Endothelial cell of umbilical vein (primary cell): ENCODE data around the gene SMURF1. TPM values are rescaled to one million over a fixed set of nuclear protein-coding genes. Genes with fewer than 3 reads are reported as not detected.

Experiments used
- BruUV-seq: library from RNA; stranded (reverse); fragments of 400-500 nt; replicated peaks from 2 replicates; lab custom pipeline; 2021; lab: Mats Ljungman, UMichigan
- CTCF ChIA-PET: fragments of 300-600, 350-600 bp; sonication (Branson Sonifier 250); formaldehyde crosslinking; loops from one replicate; lab custom pipeline; 2021; ENCODE audit warnings: antibody characterized with exemption, inconsistent platforms; lab: Charles Lee
- POLR2A ChIA-PET: fragments of 300-600, 350-600 bp; sonication (Branson Sonifier 250); formaldehyde crosslinking; loops from one replicate; lab custom pipeline; 2021; ENCODE audit warnings: antibody characterized with exemption, inconsistent platforms; lab: Charles Lee
- DNase-seq: peaks from one replicate; pipeline ENCODE4 v3.0.0-alpha.2; 2011; ENCODE audit warnings: low read depth, low spot score
- FAIRE-seq: peaks from 2 replicates; lab custom pipeline; 2011; peaks lifted over from hg19 to GRCh38; lab: Jason Lieb, UNC
- H2AFZ ChIP-seq: 2 replicates; pipeline ENCODE4 v1.6.0; 2012; ENCODE audit warnings: low read depth, low read length, control low read depth, inconsistent platforms
- H3K27ac ChIP-seq: 2 replicates; pipeline ENCODE4 v1.5.1; 2011; ENCODE audit warnings: low read depth, mild to moderate bottlenecking, control low read depth, low read length, moderate library complexity; ENCODE audit not compliant: insufficient read depth
- H3K27me3 ChIP-seq, 2 experiments: 2 replicates each; pipeline versions ENCODE4 v1.6.0 to v1.6.1; 2011; ENCODE audit warnings: low read length in 2 of 2, mixed read lengths in 1 of 2; ENCODE audit not compliant: control insufficient read depth in 2 of 2, insufficient read depth in 2 of 2
- H3K36me3 ChIP-seq, 2 experiments: 2 replicates in 1 of 2; 3 replicates in 1 of 2; pipeline ENCODE4 v1.5.1; 2011; ENCODE audit warnings: low read length in 2 of 2, mild to moderate bottlenecking in 1 of 2, moderate library complexity in 1 of 2; ENCODE audit not compliant: control insufficient read depth in 2 of 2, insufficient read depth in 2 of 2; ENCODE audit errors: extremely low read depth in 1 of 2
- H3K4me1 ChIP-seq: 3 replicates; pipeline ENCODE4 v1.5.1; 2011; ENCODE audit warnings: mild to moderate bottlenecking, low read length; ENCODE audit not compliant: control insufficient read depth, insufficient read depth; ENCODE audit errors: extremely low read depth
- H3K4me2 ChIP-seq: 2 replicates; pipeline ENCODE4 v1.6.1; 2011; ENCODE audit warnings: low read length, control low read depth, mixed read lengths; ENCODE audit not compliant: insufficient read depth
- H3K4me3 ChIP-seq, 3 experiments: fragments of 200-600 bp in 1 of 3; sonication (generic), shearing (Covaris generic) in 1 of 3; replicated peaks in 1 of 3; 2 replicates each; pipeline ENCODE4 v1.5.1; 2011 to 2016; ENCODE audit warnings: control low read depth in 3 of 3, low read length in 3 of 3, mild to moderate bottlenecking in 2 of 3, inconsistent platforms in 1 of 3, low read depth in 1 of 3, moderate library complexity in 1 of 3; ENCODE audit not compliant: insufficient read depth in 1 of 3
- H3K79me2 ChIP-seq: 2 replicates; pipeline ENCODE4 v1.6.0; 2012; ENCODE audit warnings: low read length, inconsistent platforms; ENCODE audit not compliant: control insufficient read depth, insufficient read depth
- H3K9ac ChIP-seq: replicated peaks from 2 replicates; pipeline ENCODE3; 2011; ENCODE audit warnings: low read length, control low read depth; ENCODE audit not compliant: insufficient read depth; ENCODE audit errors: extremely low read depth
- H3K9me1 ChIP-seq: replicated peaks from 3 replicates; pipeline ENCODE4 v1.6.0; 2011; ENCODE audit warnings: mild to moderate bottlenecking, low read length; ENCODE audit not compliant: control insufficient read depth, insufficient read depth; ENCODE audit errors: extremely low read depth
- H3K9me3 ChIP-seq: replicated peaks from 2 replicates; pipeline ENCODE4 v1.5.1; 2012; ENCODE audit warnings: low read length, inconsistent platforms; ENCODE audit not compliant: control insufficient read depth, insufficient read depth
- H4K20me1 ChIP-seq: replicated peaks from 2 replicates; pipeline ENCODE3; 2011; ENCODE audit warnings: mild to moderate bottlenecking, low read length; ENCODE audit not compliant: control insufficient read depth, insufficient read depth; ENCODE audit errors: extremely low read depth
- EZH2 ChIP-seq: IDR thresholded peaks from 2 replicates; pipeline ENCODE4 v1.6.1; 2012; ENCODE audit warnings: borderline replicate concordance, low read depth, mild to moderate bottlenecking, moderate library complexity, low read length, inconsistent platforms; ENCODE audit not compliant: severe bottlenecking
- FOS ChIP-seq: IDR thresholded peaks from 2 replicates; pipeline ENCODE4 v1.6.1; 2011; ENCODE audit warnings: mild to moderate bottlenecking, low read length, moderate library complexity, borderline replicate concordance; ENCODE audit not compliant: insufficient read depth
- GATA2 ChIP-seq: IDR thresholded peaks from 2 replicates; pipeline ENCODE4 v1.7.0; 2011; ENCODE audit warnings: low read depth, mild to moderate bottlenecking, moderate library complexity, mixed read lengths, low read length; ENCODE audit not compliant: insufficient read length, insufficient read depth
- JUN ChIP-seq: IDR thresholded peaks from 2 replicates; pipeline ENCODE4 v1.6.1; 2011; ENCODE audit warnings: borderline replicate concordance, low read depth; ENCODE audit not compliant: insufficient read length, insufficient read depth
- MYC ChIP-seq: IDR thresholded peaks from one replicate; pipeline ENCODE4 v1.6.1; 2011; ENCODE audit warnings: mild to moderate bottlenecking, low read depth, low read length
- POLR2A ChIP-seq: IDR thresholded peaks from 2 replicates; pipeline ENCODE4 v1.6.1; 2012; ENCODE audit warnings: low read depth, mild to moderate bottlenecking, control low read depth, low read length
- POLR2AphosphoS5 ChIP-seq: IDR thresholded peaks from 2 replicates; pipeline ENCODE4 v1.6.1; 2012; ENCODE audit warnings: low read depth, mild to moderate bottlenecking, control low read depth, low read length, moderate library complexity; ENCODE audit not compliant: insufficient read depth
- dilution Hi-C: fragments of 300-500 bp; cut with MboI; formaldehyde crosslinking; loops from one replicate; pipeline ENCODE4 v1.15.0; 2019; ENCODE audit warnings: low sequenced_read_pairs; ENCODE audit not compliant: extremely low pct_ligation_motif_present
- intact Hi-C: fragments of 100-400 bp; cut with micrococcal nuclease; formaldehyde crosslinking; loops from one replicate; pipeline ENCODE4 v1.10.0; 2022
- polyA plus RNA-seq, 4 experiments: library from polyadenylated mRNA; depleted of rRNA in 3 of 4; stranded (reverse) in 3 of 4; unstranded in 1 of 4; fragments of >200 nt; gene quantifications; 2 replicates each; pipeline versions ENCODE4 v1.2.1 to v1.2.3, GENCODE V29; 2011 to 2012; ENCODE audit warnings: missing spikeins in 1 of 4
- total RNA-seq: library from RNA; stranded (reverse); gene quantifications from 2 replicates; pipeline ENCODE4 v1.2.3, GENCODE V29; 2021
- TF ChIP-seq, protein P1 (sequence below), 2 donors: IDR thresholded peaks; 1 replicate in 1 of 2; 2 replicates in 1 of 2; pipeline ENCODE4 v1.5.1; 2011; ENCODE audit warnings: low read length in 2 of 2, mild to moderate bottlenecking in 2 of 2, moderate library complexity in 2 of 2, control low read depth in 1 of 2, inconsistent platforms in 1 of 2, low read depth in 1 of 2; ENCODE audit not compliant: insufficient read depth in 1 of 2; ENCODE audit errors: extremely low read depth in 1 of 2
- TF ChIP-seq, protein P2 (sequence below): IDR thresholded peaks from 2 replicates; pipeline ENCODE4 v1.6.1; 2011; ENCODE audit not compliant: insufficient read depth, insufficient read length

SMURF1 gene
- total and polyA plus RNA-seq, 2 donors (not counting 3 experiments of a cell fraction or from before 2014, with no cell fraction given): 11.5 to 22.8 TPM

DNA sequence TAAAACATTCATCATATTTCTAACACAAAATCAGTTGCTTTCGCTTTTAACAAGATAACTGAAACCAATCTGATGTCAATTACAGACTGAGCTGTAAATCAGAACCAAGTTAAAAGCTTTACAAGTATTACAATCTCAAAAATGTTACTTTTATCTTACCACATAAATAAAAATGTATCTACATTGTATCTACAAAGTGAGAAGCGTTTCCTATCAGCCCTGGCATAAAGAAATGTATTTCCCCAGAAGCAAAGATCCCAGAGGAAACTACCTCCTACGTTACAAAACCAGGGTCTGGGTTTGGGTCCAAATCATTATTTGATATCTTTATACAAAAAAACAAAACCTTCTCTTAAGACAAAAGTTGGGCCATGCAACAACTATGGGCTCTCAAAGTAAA lies 2.6 kb downstream of the SMURF1 start:
- BruUV-seq: no TSS peak
- intact Hi-C loops (loop anchor here (5.0 kb wide), 2 partner anchors 59 to 131 kb away; partner anchors contain the start of gene MYH16), dilution Hi-C loops (no loop called here)
- no peaks in the 10 kb centered on the region for H3K36me3 ChIP-seq
- H3K27me3 ChIP-seq: no peaks in the 10 kb centered on the region
- ChIA-PET POLR2A (interaction anchor here (0.6 kb wide), 1 partner anchor 19 kb away, joined by 5 read pairs; no protein-coding TSS in a partner anchor), CTCF (no interaction called here)
- H3K27ac ChIP-seq: no peak overlapping the region
- DNase-seq (no peak), FAIRE-seq (no peak)
- peak overlapping the region; percentile 98 for H3K4me2 ChIP-seq
- H3K9me1 ChIP-seq: no peaks in the 10 kb centered on the region
- no peaks in the 10 kb centered on the region for H3K9me3 ChIP-seq
- H2AFZ ChIP-seq: no peak overlapping the region
- H4K20me1 ChIP-seq: peaks cover 22% of the 10 kb centered on the region
- TF ChIP-seq, protein P1, sequence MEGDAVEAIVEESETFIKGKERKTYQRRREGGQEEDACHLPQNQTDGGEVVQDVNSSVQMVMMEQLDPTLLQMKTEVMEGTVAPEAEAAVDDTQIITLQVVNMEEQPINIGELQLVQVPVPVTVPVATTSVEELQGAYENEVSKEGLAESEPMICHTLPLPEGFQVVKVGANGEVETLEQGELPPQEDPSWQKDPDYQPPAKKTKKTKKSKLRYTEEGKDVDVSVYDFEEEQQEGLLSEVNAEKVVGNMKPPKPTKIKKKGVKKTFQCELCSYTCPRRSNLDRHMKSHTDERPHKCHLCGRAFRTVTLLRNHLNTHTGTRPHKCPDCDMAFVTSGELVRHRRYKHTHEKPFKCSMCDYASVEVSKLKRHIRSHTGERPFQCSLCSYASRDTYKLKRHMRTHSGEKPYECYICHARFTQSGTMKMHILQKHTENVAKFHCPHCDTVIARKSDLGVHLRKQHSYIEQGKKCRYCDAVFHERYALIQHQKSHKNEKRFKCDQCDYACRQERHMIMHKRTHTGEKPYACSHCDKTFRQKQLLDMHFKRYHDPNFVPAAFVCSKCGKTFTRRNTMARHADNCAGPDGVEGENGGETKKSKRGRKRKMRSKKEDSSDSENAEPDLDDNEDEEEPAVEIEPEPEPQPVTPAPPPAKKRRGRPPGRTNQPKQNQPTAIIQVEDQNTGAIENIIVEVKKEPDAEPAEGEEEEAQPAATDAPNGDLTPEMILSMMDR (IDR thresholded peaks at IDR 0.05; ENCODE audit: extremely low read depth in 1 of 2, insufficient read depth in 1 of 2, low read depth in 1 of 2, low read length in 2 of 2): no peak
- TF ChIP-seq FOS (no peak), POLR2AphosphoS5 (no peak), MYC (no peak), EZH2 (no peak), GATA2 (no peak), POLR2A (no peak), JUN (no peak)
- TF ChIP-seq, protein P2, sequence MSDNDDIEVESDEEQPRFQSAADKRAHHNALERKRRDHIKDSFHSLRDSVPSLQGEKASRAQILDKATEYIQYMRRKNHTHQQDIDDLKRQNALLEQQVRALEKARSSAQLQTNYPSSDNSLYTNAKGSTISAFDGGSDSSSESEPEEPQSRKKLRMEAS: no peak
- peaks cover 25% of the 10 kb centered on the region for H3K4me1 ChIP-seq
- peak overlapping the region in 2 of 3 experiments; percentile 80 to 83 for H3K4me3 ChIP-seq
- peaks cover 57% of the 10 kb centered on the region for H3K79me2 ChIP-seq
- peak overlapping the region; percentile 74 for H3K9ac ChIP-seq
